NT2/D1 (cell line): Measurements from ENCODE around the gene TMEM129.

Source experiments
- SUZ12 ChIP-seq: IDR thresholded peaks from 2 replicates; pipeline ENCODE4 v1.6.1; 2011; ENCODE audit not compliant: insufficient read length, insufficient read depth; ENCODE audit errors: extremely low read depth
- ZNF274 ChIP-seq: IDR thresholded peaks from 2 replicates; pipeline ENCODE4 v1.6.1; 2011; ENCODE audit warnings: mild to moderate bottlenecking, low read depth, low read length

DNA sequence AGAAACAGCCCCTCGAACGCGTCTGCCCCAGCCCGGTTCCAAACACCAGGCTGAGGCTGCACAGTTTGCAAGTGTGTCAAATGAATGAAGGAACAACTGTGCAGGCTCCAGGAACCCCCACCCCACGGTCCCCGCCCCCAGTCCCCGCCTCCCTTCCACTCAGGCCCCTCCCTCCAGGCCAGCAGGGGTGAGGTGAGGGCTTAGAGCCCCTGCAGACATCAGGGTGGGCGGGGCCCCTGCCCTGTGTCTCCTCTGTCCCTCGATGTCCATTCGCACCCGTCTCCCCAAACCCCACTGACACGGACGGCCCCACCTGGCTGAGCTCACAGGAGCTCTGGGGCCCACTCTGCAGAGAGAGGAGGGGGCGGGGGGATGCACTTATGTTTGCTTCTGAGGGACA lies 28.7 kb upstream of the TMEM129 start:
- TF ChIP-seq ZNF274 = no peak
- TF ChIP-seq SUZ12 = no peak
